ENCODE results near the gene LETM1. TPM values are rescaled to one million over a fixed set of nuclear protein-coding genes. Genes with fewer than 3 reads are reported as not detected.

LETM1 gene
- total RNA-seq, 1 experiment from 2014 or later: 67.3 TPM

DNA sequence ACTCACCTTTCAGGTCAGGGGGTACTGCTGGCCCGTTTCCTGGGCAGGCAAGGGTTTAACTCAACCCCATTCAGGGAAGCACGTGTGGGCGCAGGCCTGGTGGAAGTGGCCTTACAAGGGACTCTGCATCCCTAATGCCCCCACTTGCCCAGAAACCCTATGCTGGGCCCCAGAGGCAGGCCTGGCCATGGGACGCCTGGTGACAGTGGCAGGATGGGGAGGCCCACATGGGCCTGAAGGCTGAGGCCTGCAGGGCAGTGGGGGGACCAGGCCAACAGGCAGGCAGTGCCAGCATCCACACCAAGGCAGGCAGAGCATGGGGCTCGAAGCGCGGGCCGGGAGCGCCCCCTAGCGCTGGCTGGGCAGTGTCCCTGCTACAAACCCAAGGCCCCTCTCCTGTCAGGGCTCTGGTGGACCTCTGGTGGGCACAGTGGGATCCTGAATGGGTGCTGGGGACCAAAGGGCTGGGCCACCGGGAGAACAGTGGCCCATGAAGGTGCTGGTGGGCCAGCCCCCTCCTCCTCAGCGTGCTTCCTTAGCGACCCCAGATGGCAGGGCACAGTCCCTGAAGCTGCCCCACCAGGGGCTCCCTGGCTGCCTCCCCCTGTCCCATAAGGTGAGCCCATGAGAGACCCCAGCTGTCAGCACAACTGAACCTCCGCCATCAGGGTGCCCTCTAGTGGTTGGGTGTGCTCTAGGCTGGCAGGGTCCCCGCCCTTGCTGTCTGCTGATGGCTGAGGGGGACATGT is 46.0 kb downstream of the LETM1 start:
- no peaks in the 10 kb centered on the region for H4K20me1 ChIP-seq (ENCODE audit: insufficient read depth)
- H3K4me3 ChIP-seq (replicated peaks in 1 of 2; ENCODE audit: low read depth in 1 of 2, low read length in 2 of 2): no peak overlapping the region
- H3K36me3 ChIP-seq (ENCODE audit: control insufficient read depth in 1 of 2, insufficient read depth in 2 of 2, low read length in 2 of 2): peaks cover 8 to 15% of the 10 kb centered on the region in 2 experiments; a peak in 3 of 4 replicates
- H3K9me3 ChIP-seq (ENCODE audit: control insufficient read depth in 1 of 2, insufficient read depth in 1 of 2, low read depth in 1 of 2, low read length in 2 of 2): no peaks in the 10 kb centered on the region
- no peak overlapping the region for H3K4me2 ChIP-seq (ENCODE audit: low read length)
- H3K9me2 ChIP-seq (ENCODE audit: insufficient read depth): no peaks in the 10 kb centered on the region
- H3K27me3 ChIP-seq (ENCODE audit: insufficient read depth, low read length): no peaks in the 10 kb centered on the region
- no peak overlapping the region for H2AFZ ChIP-seq (ENCODE audit: low read depth, low read length, poor library complexity, severe bottlenecking)
- CTCF ChIA-PET: interaction anchor here (1.0 to 5.3 kb wide), 4 partner anchors 19 to 65 kb away, joined by 6 to 43 read pairs (median 10); no protein-coding TSS in a partner anchor
- no peak for TF ChIP-seq SIN3A (IDR thresholded peaks at IDR 0.05; ENCODE audit: low read depth)
- no peak for TF ChIP-seq POLR2AphosphoS5 (IDR thresholded peaks at IDR 0.05; ENCODE audit: low read depth, low read length)
- TF ChIP-seq ELF1 (IDR thresholded peaks at IDR 0.05; ENCODE audit: borderline replicate concordance, low read depth): no peak
- TF ChIP-seq, protein P1, sequence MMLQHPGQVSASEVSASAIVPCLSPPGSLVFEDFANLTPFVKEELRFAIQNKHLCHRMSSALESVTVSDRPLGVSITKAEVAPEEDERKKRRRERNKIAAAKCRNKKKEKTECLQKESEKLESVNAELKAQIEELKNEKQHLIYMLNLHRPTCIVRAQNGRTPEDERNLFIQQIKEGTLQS (IDR thresholded peaks at IDR 0.05): no peak
- TF ChIP-seq RAD21 (IDR thresholded peaks at IDR 0.05; ENCODE audit: low read depth): peak; percentile 97
- no peak for TF ChIP-seq JUND (IDR thresholded peaks at IDR 0.05)
- TF ChIP-seq, protein P2, sequence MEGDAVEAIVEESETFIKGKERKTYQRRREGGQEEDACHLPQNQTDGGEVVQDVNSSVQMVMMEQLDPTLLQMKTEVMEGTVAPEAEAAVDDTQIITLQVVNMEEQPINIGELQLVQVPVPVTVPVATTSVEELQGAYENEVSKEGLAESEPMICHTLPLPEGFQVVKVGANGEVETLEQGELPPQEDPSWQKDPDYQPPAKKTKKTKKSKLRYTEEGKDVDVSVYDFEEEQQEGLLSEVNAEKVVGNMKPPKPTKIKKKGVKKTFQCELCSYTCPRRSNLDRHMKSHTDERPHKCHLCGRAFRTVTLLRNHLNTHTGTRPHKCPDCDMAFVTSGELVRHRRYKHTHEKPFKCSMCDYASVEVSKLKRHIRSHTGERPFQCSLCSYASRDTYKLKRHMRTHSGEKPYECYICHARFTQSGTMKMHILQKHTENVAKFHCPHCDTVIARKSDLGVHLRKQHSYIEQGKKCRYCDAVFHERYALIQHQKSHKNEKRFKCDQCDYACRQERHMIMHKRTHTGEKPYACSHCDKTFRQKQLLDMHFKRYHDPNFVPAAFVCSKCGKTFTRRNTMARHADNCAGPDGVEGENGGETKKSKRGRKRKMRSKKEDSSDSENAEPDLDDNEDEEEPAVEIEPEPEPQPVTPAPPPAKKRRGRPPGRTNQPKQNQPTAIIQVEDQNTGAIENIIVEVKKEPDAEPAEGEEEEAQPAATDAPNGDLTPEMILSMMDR (IDR thresholded peaks at IDR 0.05 in 2 of 3, conservative IDR thresholded peaks at IDR 0.05 in 1 of 3; ENCODE audit: borderline replicate concordance in 1 of 3, insufficient read depth in 1 of 3, low read depth in 2 of 3, low read length in 2 of 3): peak; percentile 89 to 98 (median 95)
- TF ChIP-seq ZNF274 (IDR thresholded peaks at IDR 0.05; ENCODE audit: low read depth, low read length): no peak
- TF ChIP-seq CBX3 (IDR thresholded peaks at IDR 0.05; ENCODE audit: low read depth): no peak
- no peak for TF ChIP-seq FOSL1 (IDR thresholded peaks at IDR 0.05; ENCODE audit: low read depth)
- TF ChIP-seq, protein P3, sequence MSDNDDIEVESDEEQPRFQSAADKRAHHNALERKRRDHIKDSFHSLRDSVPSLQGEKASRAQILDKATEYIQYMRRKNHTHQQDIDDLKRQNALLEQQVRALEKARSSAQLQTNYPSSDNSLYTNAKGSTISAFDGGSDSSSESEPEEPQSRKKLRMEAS (IDR thresholded peaks at IDR 0.05): no peak
- TF ChIP-seq EZH2 (IDR thresholded peaks at IDR 0.05): no peak
- TF ChIP-seq, protein P4, sequence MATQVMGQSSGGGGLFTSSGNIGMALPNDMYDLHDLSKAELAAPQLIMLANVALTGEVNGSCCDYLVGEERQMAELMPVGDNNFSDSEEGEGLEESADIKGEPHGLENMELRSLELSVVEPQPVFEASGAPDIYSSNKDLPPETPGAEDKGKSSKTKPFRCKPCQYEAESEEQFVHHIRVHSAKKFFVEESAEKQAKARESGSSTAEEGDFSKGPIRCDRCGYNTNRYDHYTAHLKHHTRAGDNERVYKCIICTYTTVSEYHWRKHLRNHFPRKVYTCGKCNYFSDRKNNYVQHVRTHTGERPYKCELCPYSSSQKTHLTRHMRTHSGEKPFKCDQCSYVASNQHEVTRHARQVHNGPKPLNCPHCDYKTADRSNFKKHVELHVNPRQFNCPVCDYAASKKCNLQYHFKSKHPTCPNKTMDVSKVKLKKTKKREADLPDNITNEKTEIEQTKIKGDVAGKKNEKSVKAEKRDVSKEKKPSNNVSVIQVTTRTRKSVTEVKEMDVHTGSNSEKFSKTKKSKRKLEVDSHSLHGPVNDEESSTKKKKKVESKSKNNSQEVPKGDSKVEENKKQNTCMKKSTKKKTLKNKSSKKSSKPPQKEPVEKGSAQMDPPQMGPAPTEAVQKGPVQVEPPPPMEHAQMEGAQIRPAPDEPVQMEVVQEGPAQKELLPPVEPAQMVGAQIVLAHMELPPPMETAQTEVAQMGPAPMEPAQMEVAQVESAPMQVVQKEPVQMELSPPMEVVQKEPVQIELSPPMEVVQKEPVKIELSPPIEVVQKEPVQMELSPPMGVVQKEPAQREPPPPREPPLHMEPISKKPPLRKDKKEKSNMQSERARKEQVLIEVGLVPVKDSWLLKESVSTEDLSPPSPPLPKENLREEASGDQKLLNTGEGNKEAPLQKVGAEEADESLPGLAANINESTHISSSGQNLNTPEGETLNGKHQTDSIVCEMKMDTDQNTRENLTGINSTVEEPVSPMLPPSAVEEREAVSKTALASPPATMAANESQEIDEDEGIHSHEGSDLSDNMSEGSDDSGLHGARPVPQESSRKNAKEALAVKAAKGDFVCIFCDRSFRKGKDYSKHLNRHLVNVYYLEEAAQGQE (IDR thresholded peaks at IDR 0.05; ENCODE audit: low read depth): no peak
- no peak for TF ChIP-seq POLR2A (IDR thresholded peaks at IDR 0.05; ENCODE audit: borderline replicate concordance, extremely low read depth, insufficient read depth, insufficient read length)
- H3K4me1 ChIP-seq (ENCODE audit: control insufficient read depth in 1 of 2, insufficient read depth in 2 of 2, low read length in 2 of 2): peaks cover 0 to 5% of the 10 kb centered on the region in 2 experiments; a peak in 1 of 4 replicates
- H3K9ac ChIP-seq (ENCODE audit: low read length): no peak overlapping the region
- no TSS peak for BruUV-seq (replicated peaks)
- RAD21 ChIA-PET (ENCODE audit: low non-redundant PET in 1 of 2, low total read pairs in 2 of 2, uncharacterized antibody in 2 of 2, unreplicated experiment in 2 of 2): interaction anchor here (0.5 to 2.1 kb wide), 5 partner anchors 9 to 62 kb away, joined by 5 to 8 read pairs (median 5); no protein-coding TSS in a partner anchor
- ATAC-seq (peak; percentile 92), DNase-seq (ENCODE audit: low read depth, low spot score) (peak; percentile 34)
- H3K27ac ChIP-seq (ENCODE audit: low read depth, low read length): peak overlapping the region; percentile 3; the same call in 1 of the 2 replicates
- H3K79me2 ChIP-seq (ENCODE audit: insufficient read depth, low read length): no peaks in the 10 kb centered on the region
- POLR2A ChIA-PET: no interaction called here
- intact Hi-C loops (cut with micrococcal nuclease): loop anchor here (1.0 to 5.0 kb wide), 3 partner anchors 62 to 372 kb away; no protein-coding TSS in a partner anchor
